Hepatocyte (in vitro differentiated cells): Measurements from ENCODE around the gene FSHR.

ENCODE experiments used
- CTCF ChIP-seq: fragments of 200-600 bp; sonication (generic); IDR thresholded peaks from 2 replicates; pipeline ENCODE4 v1.5.1; 2016; ENCODE audit warnings: antibody characterized with exemption, mild to moderate bottlenecking; ENCODE audit not compliant: poor library complexity
- EZH2 ChIP-seq: fragments of 200-600 bp; sonication (generic); IDR thresholded peaks from 2 replicates; pipeline ENCODE4 v1.6.1; 2016; ENCODE audit warnings: antibody characterized with exemption, mild to moderate bottlenecking, borderline replicate concordance
- EZH2phosphoT487 ChIP-seq: fragments of 200-600 bp; sonication (generic); IDR thresholded peaks from one replicate; pipeline ENCODE4 v1.6.1; 2018; ENCODE audit warnings: antibody characterized with exemption, mild to moderate bottlenecking, low read depth, moderate library complexity; ENCODE audit not compliant: unreplicated experiment, severe bottlenecking

GRCh38 chr2:49111456-49111855 is 42.9 kb downstream of the FSHR start:
- TF ChIP-seq CTCF (no peak), EZH2 (no peak), EZH2phosphoT487 (no peak)
